ENCODE data around the gene STIP1.

The STIP1 gene

DNA sequence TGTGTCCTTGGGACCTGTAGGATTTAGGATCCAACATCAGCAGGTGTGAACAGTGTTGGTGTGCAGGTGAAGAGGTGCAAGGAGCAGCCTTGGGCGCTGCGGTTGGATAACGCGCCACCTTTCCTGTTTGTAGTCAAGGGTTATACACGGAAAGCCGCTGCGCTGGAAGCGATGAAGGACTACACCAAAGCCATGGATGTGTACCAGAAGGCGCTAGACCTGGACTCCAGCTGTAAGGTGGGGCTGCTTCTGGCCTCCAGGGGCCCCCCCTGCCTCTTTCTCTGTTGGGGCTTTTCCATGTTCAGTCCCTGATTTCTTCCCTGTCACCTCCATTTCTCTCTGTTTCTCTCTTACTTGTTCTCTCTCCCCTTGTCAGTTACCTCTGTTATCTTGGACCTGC lies 17.0 kb downstream of the STIP1 start:
- no peak for DNase-seq

DNA sequence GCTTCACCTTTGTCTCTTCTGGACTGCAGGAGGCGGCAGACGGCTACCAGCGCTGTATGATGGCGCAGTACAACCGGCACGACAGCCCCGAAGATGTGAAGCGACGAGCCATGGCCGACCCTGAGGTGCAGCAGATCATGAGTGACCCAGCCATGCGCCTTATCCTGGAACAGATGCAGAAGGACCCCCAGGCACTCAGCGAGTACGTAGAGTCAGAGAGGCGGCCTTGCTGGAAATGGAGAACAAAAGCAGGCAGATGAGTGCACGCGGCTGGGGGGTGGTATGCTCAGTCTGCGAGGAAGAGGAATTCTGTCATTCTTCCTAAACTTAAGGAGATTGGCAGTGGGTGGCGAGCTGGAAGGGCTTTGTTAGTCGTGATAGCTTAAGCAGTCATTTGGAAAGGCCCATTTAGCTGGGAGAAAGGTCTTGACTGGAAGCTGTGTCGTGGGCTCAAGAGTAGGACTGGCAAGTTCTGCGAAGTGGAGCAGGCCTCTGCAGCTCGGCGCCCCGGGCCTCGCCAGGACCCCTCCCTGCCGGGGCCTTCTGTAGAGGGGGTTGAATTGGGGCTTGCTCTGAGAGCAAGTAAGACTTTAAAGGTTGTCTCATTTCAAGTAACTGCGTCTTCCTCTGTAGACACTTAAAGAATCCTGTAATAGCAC lies 17.6 kb downstream of the STIP1 start:
- DNase-seq, result no peak

DNA sequence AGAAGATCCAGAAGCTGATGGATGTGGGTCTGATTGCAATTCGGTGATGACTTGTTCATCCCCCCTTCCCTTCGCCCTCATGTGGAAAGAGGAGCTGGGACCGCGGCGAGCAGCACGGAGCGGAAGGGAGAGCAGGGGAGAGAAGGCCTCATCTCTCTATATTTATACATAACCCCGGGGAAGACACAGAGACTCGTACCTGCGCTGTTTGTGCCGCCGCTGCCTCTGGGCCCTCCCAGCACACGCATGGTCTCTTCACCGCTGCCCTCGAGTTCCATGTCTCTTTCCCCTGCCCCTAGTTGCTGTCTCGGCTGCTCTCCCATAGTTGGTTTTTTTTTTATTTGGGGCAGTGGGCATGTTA lies 18.1 kb downstream of the STIP1 start:
- DNase-seq, result no peak

DNA sequence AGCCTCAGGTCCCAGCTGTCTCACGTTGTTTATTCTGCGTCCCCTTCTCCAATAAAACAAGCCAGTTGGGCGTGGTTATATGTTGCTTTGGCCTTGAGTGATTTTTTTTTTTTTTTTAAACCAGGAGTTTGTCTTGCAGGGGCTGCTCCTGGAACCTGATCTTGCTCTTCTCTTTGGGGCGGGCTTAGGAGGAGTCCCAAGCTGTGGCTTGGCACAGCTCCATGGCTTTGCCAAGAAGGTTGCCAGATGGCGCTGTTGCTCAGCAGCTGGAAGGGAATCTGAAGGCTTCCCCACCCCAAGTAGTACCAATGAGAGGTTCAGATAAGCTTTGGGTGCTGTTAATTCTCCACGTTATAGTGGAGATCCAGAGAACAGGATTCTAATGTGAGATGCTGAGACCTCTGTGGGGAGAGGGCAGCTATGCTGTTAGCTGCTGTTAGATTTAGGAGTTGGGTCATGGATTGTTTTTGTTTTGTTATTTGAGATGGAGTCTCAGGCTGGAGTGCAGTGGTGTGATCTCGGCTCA lies 18.6 kb downstream of the STIP1 start:
- peak; percentile 80 to 84 for DNase-seq

DNA sequence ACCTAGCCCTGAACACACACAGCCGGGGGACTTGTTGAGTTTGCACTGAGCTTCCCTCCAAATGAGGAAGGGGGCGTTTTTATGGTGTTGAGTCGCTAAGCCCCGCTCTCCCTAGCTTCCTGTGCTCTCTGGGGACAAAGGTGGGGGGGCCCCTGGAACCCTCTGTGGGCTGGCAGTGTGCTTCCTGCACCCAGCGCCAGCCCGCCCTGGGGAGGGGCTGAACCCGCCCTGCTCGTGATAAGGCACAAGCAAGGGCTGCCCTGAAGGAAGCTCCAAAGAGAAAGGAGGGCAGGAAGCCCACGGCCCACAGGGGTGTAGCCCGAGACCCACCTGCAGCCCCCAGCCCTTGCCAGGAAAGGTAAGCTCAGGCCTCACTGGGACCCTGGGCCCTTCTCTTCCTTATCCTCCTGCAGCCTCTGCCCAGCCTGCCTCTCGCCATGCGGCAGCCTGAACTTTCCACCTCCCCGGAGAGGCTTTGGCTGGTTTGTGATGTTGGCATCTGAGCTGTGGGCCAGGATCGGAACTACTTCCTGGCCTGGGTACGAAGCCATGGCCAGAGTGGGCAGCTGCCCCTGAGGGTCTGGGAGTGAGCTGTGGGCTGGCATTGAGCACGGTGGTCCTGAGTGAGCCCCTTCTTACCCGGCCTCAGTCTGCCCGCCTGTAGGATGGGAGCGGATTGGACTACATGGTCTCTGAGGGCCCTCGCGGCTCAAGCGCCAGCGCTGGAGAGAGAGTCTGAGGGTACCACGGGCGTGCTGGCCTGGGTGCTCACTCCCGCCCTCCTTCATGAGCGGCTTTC lies 20.7 kb downstream of the STIP1 start, which contains the start of gene FERMT3:
FERMT3 (plus strand) TSS at position 265 of the 799 bp plus-strand sequence. CDS start 644 bp downstream, outside the sequence.
- DNase-seq, result peak; percentile 85 to 88

DNA sequence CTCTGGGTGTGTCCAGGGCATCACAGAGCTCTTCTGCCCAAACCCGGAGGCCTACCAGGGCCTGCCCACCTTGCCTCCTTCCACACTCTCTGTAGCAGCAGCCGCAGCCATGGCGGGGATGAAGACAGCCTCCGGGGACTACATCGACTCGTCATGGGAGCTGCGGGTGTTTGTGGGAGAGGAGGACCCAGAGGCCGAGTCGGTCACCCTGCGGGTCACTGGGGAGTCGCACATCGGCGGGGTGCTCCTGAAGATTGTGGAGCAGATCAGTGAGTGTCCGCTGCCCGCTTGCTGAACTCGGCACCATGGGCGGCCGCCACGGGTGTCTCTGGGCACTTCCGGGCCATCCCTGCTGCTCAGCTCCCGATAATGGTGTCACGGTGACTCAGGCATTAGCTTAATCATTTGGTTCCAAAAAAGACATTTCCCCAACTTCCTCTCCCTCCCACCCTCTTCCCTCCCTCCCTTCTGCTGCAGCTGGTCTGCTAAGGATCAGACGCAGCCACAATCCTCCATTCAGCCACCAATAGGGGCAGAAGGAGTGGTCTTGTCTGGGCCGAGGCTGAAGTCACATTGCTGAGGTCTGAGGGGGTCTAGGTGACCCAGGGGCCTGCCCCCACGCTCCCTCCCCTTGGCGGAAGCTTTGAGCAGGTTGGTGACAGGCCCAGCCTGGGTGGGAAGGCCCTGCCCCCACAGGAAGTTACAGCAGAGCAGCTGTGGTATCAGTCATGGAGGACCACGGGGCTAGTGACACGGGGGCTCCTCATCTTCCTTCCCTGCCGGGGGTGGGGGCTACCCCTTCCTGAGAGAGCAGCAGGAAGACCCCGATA lies 21.5 kb downstream of the STIP1 start:
- peak; percentile 84 to 88 for DNase-seq

DNA sequence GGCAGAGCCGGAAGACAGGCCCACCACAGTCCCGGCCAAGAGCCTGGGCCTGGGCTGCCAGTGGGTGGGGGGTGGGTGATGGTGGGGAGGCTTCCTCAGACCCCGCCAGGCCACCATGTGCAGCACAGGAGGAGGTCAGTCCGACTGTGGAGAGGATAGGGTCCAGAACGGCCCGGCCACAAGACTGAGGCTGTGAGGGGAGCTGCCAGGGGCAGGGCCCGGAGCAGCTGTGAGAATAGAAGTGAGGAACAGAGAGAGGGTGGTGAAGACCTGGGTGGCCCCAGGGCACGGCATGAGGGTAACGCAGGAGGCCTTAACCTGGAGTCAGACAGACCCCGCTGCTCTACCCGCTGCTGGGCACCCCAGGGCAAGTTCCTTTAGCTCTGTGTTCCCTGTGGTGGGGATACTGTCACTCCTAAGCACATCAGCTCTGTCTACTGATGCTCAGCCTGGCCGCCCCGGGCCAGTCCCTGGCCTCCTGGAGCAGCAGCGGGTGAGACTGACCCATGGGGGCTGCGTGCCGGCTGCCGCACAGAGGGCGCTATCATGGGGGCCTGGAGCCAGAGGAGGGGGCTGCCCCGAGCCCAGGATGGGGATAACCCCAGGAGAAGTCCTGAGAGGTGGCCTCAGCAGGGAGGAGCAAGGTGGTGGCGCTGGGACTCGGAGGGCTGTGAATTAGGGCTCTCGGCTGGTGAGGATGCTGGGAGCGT lies 22.3 kb downstream of the STIP1 start:
- DNase-seq, result no peak

DNA sequence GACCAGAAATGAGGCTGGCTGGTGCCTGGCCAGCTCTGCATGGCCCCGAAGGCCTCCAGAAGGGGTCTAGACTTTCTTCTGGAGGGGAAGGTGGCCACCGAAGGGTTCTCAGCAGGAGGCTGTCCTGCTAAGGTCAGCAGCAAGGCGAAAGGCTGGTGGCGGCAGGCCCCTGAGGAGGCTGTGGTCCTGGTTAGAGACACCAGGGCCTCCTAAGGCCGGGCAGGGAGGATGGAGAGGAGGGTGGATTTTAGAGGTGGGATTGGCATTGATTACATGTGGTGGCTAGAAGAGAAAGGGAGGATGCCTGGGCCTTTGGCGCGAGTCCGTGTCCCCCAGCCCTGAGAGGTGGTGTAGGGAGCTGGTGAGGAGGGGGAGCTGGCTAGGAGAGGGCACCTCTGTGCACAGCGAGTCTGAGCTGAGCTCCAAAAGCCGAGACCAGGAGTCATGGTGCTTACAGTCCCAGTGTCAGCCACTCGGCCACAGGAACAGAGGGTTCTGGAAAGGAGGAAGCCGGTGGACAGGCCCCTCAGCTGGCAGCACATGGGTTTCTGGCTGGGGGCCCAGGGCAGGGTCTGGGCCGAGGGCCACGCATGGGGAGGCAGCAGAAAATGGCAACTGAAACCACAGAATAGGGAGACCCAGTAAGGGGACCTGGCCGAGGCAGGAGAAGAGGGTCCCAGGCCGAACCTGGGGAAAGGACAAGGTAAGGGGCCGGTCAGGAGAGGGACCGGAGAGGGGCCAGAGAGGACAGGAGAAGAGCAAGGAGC lies 23.0 kb downstream of the STIP1 start:
- DNase-seq, result no peak

DNA sequence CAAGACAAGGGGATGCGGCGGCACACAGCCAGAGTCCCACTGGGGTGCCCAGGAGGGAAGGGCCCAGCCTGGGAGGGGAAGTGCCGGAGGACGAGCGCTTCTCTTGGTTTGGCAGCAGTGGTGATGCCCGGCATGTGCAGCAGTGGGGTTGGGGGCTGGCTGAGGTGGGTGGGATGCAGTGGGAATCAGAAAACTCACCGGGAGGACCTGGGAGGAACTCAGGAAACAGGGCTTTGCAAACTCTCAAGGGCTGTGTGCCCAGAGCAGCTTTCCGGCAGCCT lies 23.5 kb downstream of the STIP1 start:
- DNase-seq, result no peak

DNA sequence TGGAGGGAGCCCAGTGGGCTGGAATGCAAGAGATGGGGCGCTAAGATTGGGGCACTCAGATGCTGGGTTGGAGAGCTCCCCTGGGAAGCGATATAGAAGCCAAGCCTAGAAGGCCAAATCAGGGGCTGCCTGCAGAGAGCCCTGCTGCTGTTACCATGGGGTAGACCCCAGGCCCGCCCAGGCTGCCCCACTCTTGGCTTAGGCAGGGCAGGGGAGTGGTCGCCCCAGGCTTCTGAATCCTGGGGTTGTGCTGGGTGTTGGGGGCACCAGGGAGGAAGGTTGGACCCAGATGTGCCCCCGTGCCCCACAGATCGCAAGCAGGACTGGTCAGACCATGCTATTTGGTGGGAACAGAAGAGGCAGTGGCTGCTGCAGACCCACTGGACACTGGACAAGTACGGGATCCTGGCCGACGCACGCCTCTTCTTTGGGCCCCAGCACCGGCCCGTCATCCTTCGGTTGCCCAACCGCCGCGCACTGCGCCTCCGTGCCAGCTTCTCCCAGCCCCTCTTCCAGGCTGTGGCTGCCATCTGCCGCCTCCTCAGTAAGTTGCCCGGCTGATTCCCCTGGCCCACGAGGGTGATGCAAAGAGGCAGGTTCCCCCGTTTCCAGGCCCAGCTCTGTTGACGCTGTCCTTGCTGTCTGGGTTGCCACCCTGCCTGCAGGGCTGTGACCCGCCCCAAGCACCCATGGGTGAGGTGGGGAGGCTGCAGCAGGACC lies 24.5 kb downstream of the STIP1 start:
- no peak for DNase-seq

DNA sequence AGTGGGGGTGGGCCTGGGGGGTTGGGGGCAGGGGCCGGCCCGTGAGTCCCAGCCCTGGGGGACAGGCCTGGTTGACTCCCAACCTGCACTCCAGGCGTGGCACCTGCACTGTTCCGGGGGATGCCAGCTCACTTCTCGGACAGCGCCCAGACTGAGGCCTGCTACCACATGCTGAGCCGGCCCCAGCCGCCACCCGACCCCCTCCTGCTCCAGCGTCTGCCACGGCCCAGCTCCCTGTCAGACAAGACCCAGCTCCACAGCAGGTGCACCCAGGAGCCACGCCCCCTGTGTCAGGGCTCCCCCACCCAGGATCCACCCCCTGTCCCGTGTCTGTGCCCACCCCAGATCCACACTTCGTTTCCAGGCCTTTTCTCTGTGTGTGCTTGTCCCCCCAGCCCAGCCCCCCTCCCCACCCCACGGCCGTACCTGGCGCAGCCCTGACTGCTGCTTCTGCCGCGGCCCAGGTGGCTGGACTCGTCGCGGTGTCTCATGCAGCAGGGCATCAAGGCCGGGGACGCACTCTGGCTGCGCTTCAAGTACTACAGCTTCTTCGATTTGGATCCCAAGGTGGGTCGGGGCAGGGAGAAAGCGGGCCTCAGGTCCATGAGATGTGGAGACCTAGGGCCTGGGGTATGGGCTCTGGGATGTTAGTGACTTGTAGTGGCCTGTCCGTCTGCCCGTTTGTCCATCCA lies 25.4 kb downstream of the STIP1 start:
- DNase-seq, result no peak

DNA sequence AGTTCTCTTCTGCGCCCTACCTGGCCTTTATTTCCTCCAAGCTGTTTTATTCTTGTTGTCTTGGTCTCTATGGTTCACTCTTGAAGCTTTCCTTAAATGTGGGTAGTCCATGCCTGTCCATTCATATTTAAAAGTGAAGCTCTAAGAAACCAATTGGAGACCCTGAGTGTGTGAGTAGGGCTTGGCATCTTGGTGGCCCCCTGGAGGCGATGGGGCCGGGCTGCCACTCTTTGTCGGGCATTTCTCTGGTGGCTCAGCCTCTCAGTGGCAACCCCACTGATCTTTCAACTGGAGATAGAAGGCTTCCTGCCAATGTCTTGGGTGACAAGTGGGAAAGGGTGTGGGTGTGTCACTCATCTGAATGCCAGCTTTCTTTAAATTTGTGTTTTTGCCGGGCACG lies 30.9 kb downstream of the STIP1 start:
- DNase-seq, result no peak

DNA sequence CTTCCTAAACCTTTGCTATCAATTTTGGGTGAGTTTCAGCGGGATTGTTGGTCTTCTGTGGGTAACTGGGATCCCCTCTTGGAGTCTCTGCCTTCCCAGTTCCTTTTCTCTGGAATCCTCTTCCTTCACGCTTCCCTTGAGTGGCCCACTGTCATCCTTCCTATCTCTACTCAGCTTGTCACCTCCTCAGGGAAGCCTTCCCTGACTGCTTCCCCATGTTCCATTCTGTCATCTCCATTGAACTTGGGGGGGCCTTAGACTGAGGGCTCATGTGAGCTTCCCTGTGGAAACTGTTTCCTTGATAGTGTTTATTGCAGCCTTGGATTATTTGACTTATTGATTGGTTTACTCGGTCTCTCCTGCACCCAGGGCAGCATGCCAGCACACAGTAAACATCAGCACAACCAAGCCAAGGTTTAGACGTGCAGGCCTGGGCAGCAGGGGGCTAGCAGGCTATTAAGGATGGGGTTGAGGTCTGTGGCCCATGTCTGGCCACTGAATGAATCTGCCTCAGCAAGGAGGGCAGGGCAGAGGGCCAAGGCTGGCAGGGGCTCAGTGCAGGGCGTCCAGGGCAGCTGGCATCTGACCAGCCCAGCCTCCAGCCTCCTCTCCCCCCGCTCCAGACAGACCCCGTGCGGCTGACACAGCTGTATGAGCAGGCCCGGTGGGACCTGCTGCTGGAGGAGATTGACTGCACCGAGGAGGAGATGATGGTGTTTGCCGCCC lies 32.8 kb downstream of the STIP1 start:
- DNase-seq, result no peak

DNA sequence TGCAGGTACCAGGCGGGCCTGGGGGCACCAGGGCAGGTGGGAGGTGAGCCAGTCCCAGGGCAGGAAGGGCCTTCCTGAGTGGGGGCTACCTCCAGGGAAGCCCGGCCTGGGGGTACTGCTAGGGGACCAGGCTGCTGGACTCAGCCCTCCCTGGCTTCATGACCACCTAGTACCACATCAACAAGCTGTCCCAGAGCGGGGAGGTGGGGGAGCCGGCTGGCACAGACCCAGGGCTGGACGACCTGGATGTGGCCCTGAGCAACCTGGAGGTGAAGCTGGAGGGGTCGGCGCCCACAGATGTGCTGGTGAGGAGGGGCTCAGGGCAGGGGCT lies 33.3 kb downstream of the STIP1 start:
- no peak for DNase-seq

DNA sequence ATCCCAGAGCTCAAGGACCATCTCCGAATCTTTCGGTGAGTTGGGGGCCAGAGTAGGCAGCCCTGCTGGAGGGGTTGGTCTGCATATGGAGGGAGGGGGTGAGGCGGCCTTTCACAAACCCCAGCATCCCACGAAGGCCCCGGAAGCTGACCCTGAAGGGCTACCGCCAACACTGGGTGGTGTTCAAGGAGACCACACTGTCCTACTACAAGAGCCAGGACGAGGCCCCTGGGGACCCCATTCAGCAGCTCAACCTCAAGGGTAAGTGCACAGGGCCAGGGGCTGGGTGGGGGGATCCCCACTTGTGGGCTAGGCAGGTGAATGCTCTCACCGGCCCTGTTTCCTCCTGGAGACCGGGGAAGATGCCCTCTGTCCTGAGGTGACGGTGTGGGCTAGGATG lies 33.8 kb downstream of the STIP1 start:
- DNase-seq, result no peak

DNA sequence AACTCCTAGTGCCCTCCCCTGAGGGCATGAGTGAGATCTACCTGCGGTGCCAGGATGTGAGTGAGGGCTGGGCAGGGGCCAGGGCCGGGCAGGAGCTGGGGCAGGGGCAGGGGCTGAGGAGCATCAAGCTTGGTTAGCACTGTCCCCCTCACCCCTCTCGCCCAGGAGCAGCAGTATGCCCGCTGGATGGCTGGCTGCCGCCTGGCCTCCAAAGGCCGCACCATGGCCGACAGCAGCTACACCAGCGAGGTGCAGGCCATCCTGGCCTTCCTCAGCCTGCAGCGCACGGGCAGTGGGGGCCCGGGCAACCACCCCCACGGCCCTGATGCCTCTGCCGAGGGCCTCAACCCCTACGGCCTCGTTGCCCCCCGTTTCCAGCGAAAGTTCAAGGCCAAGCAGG lies 34.3 kb downstream of the STIP1 start:
- DNase-seq, result no peak

DNA sequence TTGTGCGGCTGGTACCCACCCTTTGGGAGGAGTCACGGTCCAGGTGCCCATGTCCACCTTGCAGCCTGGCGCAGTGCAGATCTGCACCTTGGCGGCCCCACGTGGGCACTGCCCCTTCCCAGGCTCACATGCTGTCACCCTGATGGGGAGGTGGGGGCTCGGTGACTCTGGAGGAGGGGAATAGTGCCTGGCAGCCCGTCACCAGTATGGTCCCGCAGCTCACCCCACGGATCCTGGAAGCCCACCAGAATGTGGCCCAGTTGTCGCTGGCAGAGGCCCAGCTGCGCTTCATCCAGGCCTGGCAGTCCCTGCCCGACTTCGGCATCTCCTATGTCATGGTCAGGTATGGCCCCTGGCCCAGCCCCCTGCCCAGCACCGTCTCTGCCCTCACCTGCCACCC lies 34.8 kb downstream of the STIP1 start:
- DNase-seq, result no peak

DNA sequence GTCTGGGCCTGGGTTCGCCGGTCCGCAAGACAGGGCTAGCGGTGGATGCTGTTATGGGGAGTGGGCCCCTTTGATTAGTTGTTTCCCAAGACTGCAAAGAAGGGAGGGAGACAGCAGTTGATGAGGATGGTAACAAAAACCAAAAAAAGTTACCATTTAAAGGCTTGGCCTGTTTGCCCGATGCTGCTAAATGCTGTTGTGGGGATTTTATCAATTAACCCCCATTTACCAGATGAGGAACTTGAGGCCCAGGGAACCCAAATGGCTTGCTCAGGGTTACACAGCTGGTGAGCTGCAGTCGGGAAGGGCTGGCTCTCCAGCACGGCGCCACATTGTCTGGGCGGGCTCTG lies 36.7 kb downstream of the STIP1 start:
- no peak for DNase-seq

DNA sequence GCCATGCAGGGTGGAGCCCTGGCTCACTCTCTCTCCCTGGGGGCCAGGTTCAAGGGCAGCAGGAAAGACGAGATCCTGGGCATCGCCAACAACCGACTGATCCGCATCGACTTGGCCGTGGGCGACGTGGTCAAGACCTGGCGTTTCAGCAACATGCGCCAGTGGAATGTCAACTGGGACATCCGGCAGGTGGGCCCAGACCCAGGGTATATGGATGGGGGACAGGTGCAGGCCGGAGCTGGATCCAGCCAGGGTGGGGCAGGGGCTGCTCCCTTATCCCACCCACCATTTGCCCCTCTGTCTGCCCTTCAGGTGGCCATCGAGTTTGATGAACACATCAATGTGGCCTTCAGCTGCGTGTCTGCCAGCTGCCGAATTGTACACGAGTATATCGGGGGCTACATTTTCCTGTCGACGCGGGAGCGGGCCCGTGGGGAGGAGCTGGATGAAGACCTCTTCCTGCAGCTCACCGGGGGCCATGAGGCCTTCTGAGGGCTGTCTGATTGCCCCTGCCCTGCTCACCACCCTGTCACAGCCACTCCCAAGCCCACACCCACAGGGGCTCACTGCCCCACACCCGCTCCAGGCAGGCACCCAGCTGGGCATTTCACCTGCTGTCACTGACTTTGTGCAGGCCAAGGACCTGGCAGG lies 37.2 kb downstream of the STIP1 start:
- no peak for DNase-seq
